HepG2 (cell line): Measurements from ENCODE around the gene DCAKD. TPM values are rescaled to one million over a fixed set of nuclear protein-coding genes. Genes with fewer than 3 reads are reported as not detected.

Source experiments
- ADNP ChIP-seq: sonication (generic); formaldehyde crosslinking; IDR thresholded peaks from 2 replicates; pipeline ENCODE4 v1.4.0; 2020; ENCODE audit warnings: missing genetic modification reagents
- EHMT2 ChIP-seq: fragments of 200-600 bp; sonication (generic); IDR thresholded peaks from 2 replicates; pipeline ENCODE4 v1.7.0; 2017; ENCODE audit warnings: antibody characterized with exemption, low read depth, low read length, borderline replicate concordance
- HNF1B ChIP-seq: sonication (generic); formaldehyde crosslinking; IDR thresholded peaks from 2 replicates; pipeline ENCODE4 v1.5.1; 2020; ENCODE audit warnings: mild to moderate bottlenecking, moderate library complexity, missing genetic modification reagents
- HOXA3 ChIP-seq: sonication (generic); formaldehyde crosslinking; IDR thresholded peaks from 2 replicates; pipeline ENCODE4 v1.5.0; 2020; ENCODE audit warnings: missing genetic modification reagents
- HOXA5 ChIP-seq: sonication (generic); formaldehyde crosslinking; IDR thresholded peaks from 2 replicates; pipeline ENCODE4 v1.4.0; 2020; ENCODE audit warnings: missing genetic modification reagents
- MTA1 ChIP-seq: sonication (generic); formaldehyde crosslinking; IDR thresholded peaks from 2 replicates; pipeline ENCODE4 v1.4.0; 2020; ENCODE audit warnings: missing genetic modification reagents, mild to moderate bottlenecking, borderline replicate concordance
- RORA ChIP-seq: sonication (generic); formaldehyde crosslinking; IDR thresholded peaks from 2 replicates; pipeline ENCODE4 v1.5.0; 2020; ENCODE audit warnings: mild to moderate bottlenecking, missing genetic modification reagents, moderate library complexity
- SMAD9 ChIP-seq: sonication (generic); formaldehyde crosslinking; IDR thresholded peaks from 2 replicates; pipeline ENCODE4 v1.5.1; 2020; ENCODE audit warnings: mild to moderate bottlenecking, missing genetic modification reagents
- SRSF1 ChIP-seq: fragments of 200-400 bp; formaldehyde crosslinking; optimal IDR thresholded peaks from 2 replicates; pipeline ENCODE3; 2017; ENCODE audit warnings: mild to moderate bottlenecking, low read depth, low read length, moderate library complexity
- TMF1 ChIP-seq: sonication (generic); formaldehyde crosslinking; IDR thresholded peaks from 2 replicates; pipeline ENCODE4 v1.8.1; 2022; ENCODE audit warnings: low read depth, missing genetic modification reagents
- ZBTB8A ChIP-seq: sonication (generic); formaldehyde crosslinking; IDR thresholded peaks from 2 replicates; pipeline ENCODE4 v1.4.0; 2020; ENCODE audit warnings: mild to moderate bottlenecking, low read depth, missing genetic modification reagents, borderline replicate concordance
- ZKSCAN5 ChIP-seq: sonication (generic); formaldehyde crosslinking; IDR thresholded peaks from 2 replicates; pipeline ENCODE4 v1.5.1; 2020; ENCODE audit warnings: mild to moderate bottlenecking, missing genetic modification reagents
- ZNF549 ChIP-seq: sonication (generic); formaldehyde crosslinking; IDR thresholded peaks from 2 replicates; pipeline ENCODE4 v1.5.0; 2020; ENCODE audit warnings: missing genetic modification reagents
- ZNF564 ChIP-seq: sonication (generic); formaldehyde crosslinking; IDR thresholded peaks from 2 replicates; pipeline ENCODE4 v1.8.1; 2023; ENCODE audit warnings: mild to moderate bottlenecking, missing genetic modification reagents
- ZNF619 ChIP-seq: sonication (generic); formaldehyde crosslinking; IDR thresholded peaks from 2 replicates; pipeline ENCODE4 v1.4.0; 2020; ENCODE audit warnings: mild to moderate bottlenecking, missing genetic modification reagents
- ZNF772 ChIP-seq: sonication (generic); formaldehyde crosslinking; IDR thresholded peaks from 2 replicates; pipeline ENCODE4 v1.5.0; 2020; ENCODE audit warnings: mild to moderate bottlenecking, missing genetic modification reagents
- polyA plus RNA-seq, 8 experiments: library from polyadenylated mRNA; depleted of rRNA in 3 of 8; stranded (reverse) in 7 of 8; unstranded in 1 of 8; fragments of >200 nt; fragmentation: Illumina TruSeq in 4 of 8; extraction: Trizol in 4 of 8; gene quantifications; 2 replicates each; pipeline versions ENCODE4 v1.2.1 to v1.2.3, GENCODE V29; 2011 to 2016; ENCODE audit warnings: low read depth in 4 of 8, missing spikeins in 1 of 8, mixed read lengths in 1 of 8; ENCODE audit not compliant: insufficient read depth in 1 of 8
- total RNA-seq, 5 experiments: library from RNA; depleted of rRNA; stranded (reverse); fragments of >200 nt; fragmentation: Illumina TruSeq; extraction: Trizol; gene quantifications; 2 replicates each; pipeline ENCODE4 v1.2.3, GENCODE V29; 2016; ENCODE audit warnings: low read depth in 1 of 5
- TF ChIP-seq, protein P1 (sequence below): IDR thresholded peaks from 2 replicates; pipeline ENCODE4 v1.6.1; 2012; ENCODE audit warnings: inconsistent platforms
- TF ChIP-seq, protein P2 (sequence below): IDR thresholded peaks from 2 replicates; pipeline ENCODE4 v1.6.1; 2016; ENCODE audit warnings: missing genetic modification reagents, missing compliant biosample characterization
- TF ChIP-seq, protein P3 (sequence below): IDR thresholded peaks from 2 replicates; pipeline ENCODE4 v1.6.1; 2016; ENCODE audit warnings: control low read depth
- TF ChIP-seq, protein P4 (sequence below): sonication (generic); formaldehyde crosslinking; IDR thresholded peaks from 2 replicates; pipeline ENCODE4 v1.4.0; 2020; ENCODE audit warnings: mild to moderate bottlenecking, missing genetic modification reagents, borderline replicate concordance

Gene DCAKD
- total and polyA plus RNA-seq, 2 of the 13 experiments (the other 11 are each of a cell fraction or from before 2014, with no cell fraction given): 25.9 to 29.2 TPM

GRCh38 chr17:45050481-45051059, 862 bp downstream of the DCAKD start (continued):
- peak; percentile 44 for TF ChIP-seq SRSF1
- peak; percentile 7; the same call in 1 of the 2 replicates for TF ChIP-seq HNF1B
- TF ChIP-seq ADNP: no peak
- TF ChIP-seq, protein P1, sequence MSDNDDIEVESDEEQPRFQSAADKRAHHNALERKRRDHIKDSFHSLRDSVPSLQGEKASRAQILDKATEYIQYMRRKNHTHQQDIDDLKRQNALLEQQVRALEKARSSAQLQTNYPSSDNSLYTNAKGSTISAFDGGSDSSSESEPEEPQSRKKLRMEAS: no peak
- no peak for TF ChIP-seq ZNF549
- TF ChIP-seq ZNF772 (CRISPR knock-in tag): no peak
- TF ChIP-seq EHMT2: no peak
- 0 out of 2 replicates have a peak, but pooled peaks have one; percentile 9 for TF ChIP-seq HOXA3 (CRISPR knock-in tag)
- TF ChIP-seq ZKSCAN5 (CRISPR knock-in tag): no peak
- TF ChIP-seq SMAD9 (CRISPR knock-in tag): no peak
- TF ChIP-seq, protein P2, sequence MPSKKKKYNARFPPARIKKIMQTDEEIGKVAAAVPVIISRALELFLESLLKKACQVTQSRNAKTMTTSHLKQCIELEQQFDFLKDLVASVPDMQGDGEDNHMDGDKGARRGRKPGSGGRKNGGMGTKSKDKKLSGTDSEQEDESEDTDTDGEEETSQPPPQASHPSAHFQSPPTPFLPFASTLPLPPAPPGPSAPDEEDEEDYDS (CRISPR knock-in tag): peak; percentile 10; the same call in 1 of the 2 replicates
- TF ChIP-seq, protein P3, sequence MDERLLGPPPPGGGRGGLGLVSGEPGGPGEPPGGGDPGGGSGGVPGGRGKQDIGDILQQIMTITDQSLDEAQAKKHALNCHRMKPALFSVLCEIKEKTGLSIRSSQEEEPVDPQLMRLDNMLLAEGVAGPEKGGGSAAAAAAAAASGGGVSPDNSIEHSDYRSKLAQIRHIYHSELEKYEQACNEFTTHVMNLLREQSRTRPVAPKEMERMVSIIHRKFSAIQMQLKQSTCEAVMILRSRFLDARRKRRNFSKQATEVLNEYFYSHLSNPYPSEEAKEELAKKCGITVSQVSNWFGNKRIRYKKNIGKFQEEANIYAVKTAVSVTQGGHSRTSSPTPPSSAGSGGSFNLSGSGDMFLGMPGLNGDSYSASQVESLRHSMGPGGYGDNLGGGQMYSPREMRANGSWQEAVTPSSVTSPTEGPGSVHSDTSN (CRISPR knock-in tag): no peak
- TF ChIP-seq ZNF564 (CRISPR knock-in tag): 0 out of 2 replicates have a peak, but pooled peaks have one; percentile 37
- TF ChIP-seq ZBTB8A (CRISPR knock-in tag): no peak
- no peak for TF ChIP-seq HOXA5
- no peak for TF ChIP-seq ZNF619 (CRISPR knock-in tag)
- no peak; the same call in 1 of the 2 replicates for TF ChIP-seq RORA (CRISPR knock-in tag)
- no peak for TF ChIP-seq MTA1 (CRISPR knock-in tag)
- TF ChIP-seq, protein P4, sequence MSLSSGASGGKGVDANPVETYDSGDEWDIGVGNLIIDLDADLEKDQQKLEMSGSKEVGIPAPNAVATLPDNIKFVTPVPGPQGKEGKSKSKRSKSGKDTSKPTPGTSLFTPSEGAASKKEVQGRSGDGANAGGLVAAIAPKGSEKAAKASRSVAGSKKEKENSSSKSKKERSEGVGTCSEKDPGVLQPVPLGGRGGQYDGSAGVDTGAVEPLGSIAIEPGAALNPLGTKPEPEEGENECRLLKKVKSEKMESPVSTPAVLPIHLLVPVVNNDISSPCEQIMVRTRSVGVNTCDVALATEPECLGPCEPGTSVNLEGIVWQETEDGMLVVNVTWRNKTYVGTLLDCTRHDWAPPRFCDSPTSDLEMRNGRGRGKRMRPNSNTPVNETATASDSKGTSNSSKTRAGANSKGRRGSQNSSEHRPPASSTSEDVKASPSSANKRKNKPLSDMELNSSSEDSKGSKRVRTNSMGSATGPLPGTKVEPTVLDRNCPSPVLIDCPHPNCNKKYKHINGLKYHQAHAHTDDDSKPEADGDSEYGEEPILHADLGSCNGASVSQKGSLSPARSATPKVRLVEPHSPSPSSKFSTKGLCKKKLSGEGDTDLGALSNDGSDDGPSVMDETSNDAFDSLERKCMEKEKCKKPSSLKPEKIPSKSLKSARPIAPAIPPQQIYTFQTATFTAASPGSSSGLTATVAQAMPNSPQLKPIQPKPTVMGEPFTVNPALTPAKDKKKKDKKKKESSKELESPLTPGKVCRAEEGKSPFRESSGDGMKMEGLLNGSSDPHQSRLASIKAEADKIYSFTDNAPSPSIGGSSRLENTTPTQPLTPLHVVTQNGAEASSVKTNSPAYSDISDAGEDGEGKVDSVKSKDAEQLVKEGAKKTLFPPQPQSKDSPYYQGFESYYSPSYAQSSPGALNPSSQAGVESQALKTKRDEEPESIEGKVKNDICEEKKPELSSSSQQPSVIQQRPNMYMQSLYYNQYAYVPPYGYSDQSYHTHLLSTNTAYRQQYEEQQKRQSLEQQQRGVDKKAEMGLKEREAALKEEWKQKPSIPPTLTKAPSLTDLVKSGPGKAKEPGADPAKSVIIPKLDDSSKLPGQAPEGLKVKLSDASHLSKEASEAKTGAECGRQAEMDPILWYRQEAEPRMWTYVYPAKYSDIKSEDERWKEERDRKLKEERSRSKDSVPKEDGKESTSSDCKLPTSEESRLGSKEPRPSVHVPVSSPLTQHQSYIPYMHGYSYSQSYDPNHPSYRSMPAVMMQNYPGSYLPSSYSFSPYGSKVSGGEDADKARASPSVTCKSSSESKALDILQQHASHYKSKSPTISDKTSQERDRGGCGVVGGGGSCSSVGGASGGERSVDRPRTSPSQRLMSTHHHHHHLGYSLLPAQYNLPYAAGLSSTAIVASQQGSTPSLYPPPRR (CRISPR knock-in tag): peak; percentile 15; the same call in 1 of the 2 replicates
- TF ChIP-seq TMF1 (CRISPR knock-in tag): no peak
